Gastrocnemius medialis (tissue), 4 donors: Measurements from ENCODE around the gene BTNL8. TPM values are rescaled to one million over a fixed set of nuclear protein-coding genes. Genes with fewer than 3 reads are reported as not detected.

Experiments used
- ATAC-seq, 2 donors: fragments of 150-250 bp; one replicate each; pipeline ENCODE4 v1.9.1; 2016
- DNase-seq, 2 donors: peaks; one replicate each; pipeline ENCODE4 v3.0.0-alpha.2; 2019
- H3K27ac ChIP-seq, 4 donors: fragments of 200-600 bp; sonication (generic); 1 replicate in 1 of 4; 2 replicates in 3 of 4; pipeline ENCODE4 v1.5.1; 2016 to 2018; ENCODE audit warnings: mild to moderate bottlenecking in 2 of 4, moderate library complexity in 1 of 4
- H3K27me3 ChIP-seq, 3 donors: fragments of 200-600 bp; sonication (generic) in 2 of 3; 1 replicate in 1 of 3; 2 replicates in 2 of 3; pipeline versions ENCODE4 v1.5.1 to v1.6.0; 2016 to 2019; ENCODE audit warnings: mild to moderate bottlenecking in 1 of 3, moderate library complexity in 1 of 3
- H3K36me3 ChIP-seq, 2 donors: fragments of 200-600 bp; sonication (generic) in 1 of 2; one replicate each; pipeline ENCODE4 v1.5.1; 2017 to 2018
- H3K4me1 ChIP-seq, 2 donors: fragments of 200-600 bp; sonication (generic) in 1 of 2; one replicate each; pipeline ENCODE4 v1.5.1; 2016 to 2017; ENCODE audit warnings: mild to moderate bottlenecking in 2 of 2
- H3K4me3 ChIP-seq, 4 donors: fragments of 200-600 bp; sonication (generic) in 3 of 4; 1 replicate in 1 of 4; 2 replicates in 3 of 4; pipeline ENCODE4 v1.5.1; 2016 to 2019; ENCODE audit warnings: mild to moderate bottlenecking in 2 of 4
- H3K9me3 ChIP-seq, 3 donors: fragments of 200-600 bp; sonication (generic) in 2 of 3; 1 replicate in 1 of 3; 2 replicates in 2 of 3; pipeline ENCODE4 v1.5.1; 2016 to 2019
- CTCF ChIP-seq, 5 experiments: fragments of 450-650 bp in 3 of 5; fragments of 200-600 bp in 2 of 5; sonication (generic) in 2 of 5; IDR thresholded peaks in 4 of 5; conservative IDR thresholded peaks in 1 of 5; 1 replicate in 4 of 5; 2 replicates in 1 of 5; pipeline ENCODE4 v1.5.1; 2016 to 2019; ENCODE audit warnings: antibody characterized with exemption in 5 of 5, mild to moderate bottlenecking in 3 of 5, moderate library complexity in 3 of 5
- POLR2A ChIP-seq, 2 donors: fragments of 450-650 bp; IDR thresholded peaks; one replicate each; pipeline ENCODE4 v1.6.1; 2017; ENCODE audit warnings: antibody characterized with exemption in 2 of 2, mild to moderate bottlenecking in 2 of 2, moderate library complexity in 2 of 2
- in situ Hi-C, 4 donors: fragments of 200-750 bp; cut with MboI; loops; one replicate each; pipeline versions ENCODE4 v1.15.0 to v1.8.0; 2017; ENCODE audit warnings: low sequenced_read_pairs in 4 of 4
- intact Hi-C: fragments of 100-400 bp; cut with DNase I; formaldehyde crosslinking; loops from one replicate; pipeline ENCODE4 v1.15.1; 2023; ENCODE audit warnings: low total_unique reads
- total RNA-seq, 4 donors: library from RNA; depleted of rRNA; stranded (reverse); fragments of >200 nt; gene quantifications; one replicate each; pipeline versions ENCODE4 v1.1.0 to v1.2.3, GENCODE V29; 2016

Gene BTNL8
- total RNA-seq, 4 donors from 2014 or later, result 0.20 to 0.59 (median 0.22) TPM; not detected in 1

- H3K27ac ChIP-seq, result peak within 1 kb of the TSS; percentile 80 to 94 (median 90)
- no peaks in the 10 kb centered on the region for H3K9me3 ChIP-seq
- TF ChIP-seq CTCF (IDR thresholded peaks at IDR 0.05 in 4 of 5, conservative IDR thresholded peaks at IDR 0.05 in 1 of 5) (peak in 2 of 5 experiments; percentile 21 to 33), POLR2A (IDR thresholded peaks at IDR 0.05) (peak; percentile 55 to 71)
- no peaks in the 10 kb centered on the region for H3K27me3 ChIP-seq
- peaks cover 0 to 6% of the 10 kb centered on the region in 2 donors for H3K36me3 ChIP-seq
- peak; percentile 92 to 94 for ATAC-seq
- peak; percentile 69 to 83 for DNase-seq
- in situ Hi-C loops (loop anchor here in 1 of 4 donors (5.0 kb wide), 1 partner anchor 64 kb away; no protein-coding TSS in a partner anchor), intact Hi-C loops (loop anchor here (2.0 to 10.0 kb wide), 7 partner anchors 30 to 404 kb away; partner anchors contain the start of genes MGAT1 and TRIM52)
- peaks cover 8 to 13% of the 10 kb centered on the region in 2 donors for H3K4me1 ChIP-seq
- H3K4me3 ChIP-seq, result peak within 1 kb of the TSS; percentile 81 to 99 (median 95)
These were observed 37.8 kb upstream of the BTNL8 start, which contains the start of gene ZFP62 for GRCh38 chr5:180860887-180861822. Gene ZFP62, minus strand, starts transcription at chr5:180861276. Its CDS starts 57 bp downstream, at chr5:180861219.

GRCh38 chr5:180862645-180863044 lies 36.3 kb upstream of the BTNL8 start:
- in situ Hi-C loops, result loop anchor here in 1 of 4 donors (5.0 kb wide), 1 partner anchor 65 kb away; no protein-coding TSS in a partner anchor
- H3K27ac ChIP-seq, result no peak overlapping the region
- intact Hi-C loops, result loop anchor here (1.0 to 10.0 kb wide), 5 partner anchors 69 to 402 kb away; partner anchors contain the start of gene TRIM52
- H3K4me1 ChIP-seq, result peaks cover 8 to 13% of the 10 kb centered on the region in 2 donors
- DNase-seq, result no peak
- H3K27me3 ChIP-seq, result no peaks in the 10 kb centered on the region
- ATAC-seq, result no peak
- no peak overlapping the region for H3K4me3 ChIP-seq
- no peak for TF ChIP-seq CTCF (IDR thresholded peaks at IDR 0.05 in 4 of 5, conservative IDR thresholded peaks at IDR 0.05 in 1 of 5)
- no peak for TF ChIP-seq POLR2A (IDR thresholded peaks at IDR 0.05)
- H3K9me3 ChIP-seq, result no peaks in the 10 kb centered on the region
- H3K36me3 ChIP-seq, result peaks cover 0 to 6% of the 10 kb centered on the region in 2 donors

GRCh38 chr5:180865981-180866695 lies 32.8 kb upstream of the BTNL8 start:
- Histone ChIP-seq H3K36me3 (no peaks in the 10 kb centered on the region), H3K27me3 (no peaks in the 10 kb centered on the region), H3K4me1 (peaks cover 0 to 3% of the 10 kb centered on the region in 2 donors), H3K4me3 (no peak overlapping the region), H3K9me3 (no peaks in the 10 kb centered on the region), H3K27ac (no peak overlapping the region)
- in situ Hi-C loops (no loop called here), intact Hi-C loops (loop anchor here (10.0 kb wide), 4 partner anchors 189 to 399 kb away; partner anchors contain the start of gene TRIM52)
- TF ChIP-seq POLR2A (IDR thresholded peaks at IDR 0.05) (no peak), CTCF (IDR thresholded peaks at IDR 0.05 in 4 of 5, conservative IDR thresholded peaks at IDR 0.05 in 1 of 5) (no peak)
- DNase-seq (no peak), ATAC-seq (no peak)

GRCh38 chr5:180866985-180867384 lies 32.0 kb upstream of the BTNL8 start:
- no peaks in the 10 kb centered on the region for H3K36me3 ChIP-seq
- no peak for TF ChIP-seq POLR2A (IDR thresholded peaks at IDR 0.05)
- TF ChIP-seq CTCF (IDR thresholded peaks at IDR 0.05 in 4 of 5, conservative IDR thresholded peaks at IDR 0.05 in 1 of 5), result no peak
- no peak overlapping the region for H3K27ac ChIP-seq
- H3K27me3 ChIP-seq, result no peaks in the 10 kb centered on the region
- H3K4me3 ChIP-seq, result no peak overlapping the region
- intact Hi-C loops (loop anchor here (10.0 kb wide), 4 partner anchors 188 to 398 kb away; partner anchors contain the start of gene TRIM52), in situ Hi-C loops (no loop called here)
- DNase-seq, result no peak
- no peaks in the 10 kb centered on the region for H3K4me1 ChIP-seq
- no peak for ATAC-seq
- H3K9me3 ChIP-seq, result no peaks in the 10 kb centered on the region
